GM13977 (cell line): ENCODE data around the gene RYR1.

ENCODE experiments used
- DNase-seq: peaks from one replicate; pipeline ENCODE4 v3.0.0; 2012; ENCODE audit warnings: low spot score
- in situ Hi-C: fragments of 300-500 bp; cut with MboI; formaldehyde crosslinking; loops from one replicate; pipeline ENCODE4 v1.12.0; 2022; ENCODE audit warnings: low sequenced_read_pairs, low pct_unique_long_range_greater_than_20kb, mixed read lengths, inconsistent platforms; ENCODE audit not compliant: unreplicated experiment
- TF ChIP-seq, protein P1 (sequence below): IDR thresholded peaks from 2 replicates; pipeline ENCODE4 v1.5.1; 2012; ENCODE audit warnings: mild to moderate bottlenecking, control low read depth; ENCODE audit not compliant: insufficient read depth; ENCODE audit errors: extremely low read depth, missing control alignments

The RYR1 gene

DNA sequence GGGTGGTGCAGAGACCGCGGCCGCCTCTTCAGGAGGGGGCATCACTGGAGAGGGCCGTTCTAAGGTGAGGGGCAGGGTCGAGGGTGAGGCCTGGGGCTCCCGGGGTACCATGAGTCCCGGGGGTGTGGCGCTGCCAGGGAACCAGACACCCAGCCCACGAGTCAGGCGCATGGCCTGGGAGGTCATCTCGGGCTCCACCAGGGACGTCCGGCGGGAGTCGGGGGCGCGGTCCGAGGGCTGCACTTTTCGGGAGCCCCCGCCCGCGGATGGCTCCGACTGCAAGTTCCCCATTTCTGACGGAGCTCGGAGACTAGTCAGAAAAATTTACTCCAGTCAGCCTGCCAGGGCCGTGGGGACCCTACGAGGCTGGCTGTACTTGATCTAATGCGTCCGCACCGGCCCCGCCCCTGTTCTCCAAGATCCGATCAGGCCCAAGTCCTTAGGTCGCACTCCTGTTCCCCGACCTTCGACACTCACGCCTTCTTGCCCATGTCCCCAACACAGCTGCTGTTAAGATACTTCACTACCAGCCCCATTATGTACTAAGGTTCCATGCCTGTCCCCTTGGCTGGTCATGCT, 46.4 kb upstream of the RYR1 start:
- TF ChIP-seq, protein P1, sequence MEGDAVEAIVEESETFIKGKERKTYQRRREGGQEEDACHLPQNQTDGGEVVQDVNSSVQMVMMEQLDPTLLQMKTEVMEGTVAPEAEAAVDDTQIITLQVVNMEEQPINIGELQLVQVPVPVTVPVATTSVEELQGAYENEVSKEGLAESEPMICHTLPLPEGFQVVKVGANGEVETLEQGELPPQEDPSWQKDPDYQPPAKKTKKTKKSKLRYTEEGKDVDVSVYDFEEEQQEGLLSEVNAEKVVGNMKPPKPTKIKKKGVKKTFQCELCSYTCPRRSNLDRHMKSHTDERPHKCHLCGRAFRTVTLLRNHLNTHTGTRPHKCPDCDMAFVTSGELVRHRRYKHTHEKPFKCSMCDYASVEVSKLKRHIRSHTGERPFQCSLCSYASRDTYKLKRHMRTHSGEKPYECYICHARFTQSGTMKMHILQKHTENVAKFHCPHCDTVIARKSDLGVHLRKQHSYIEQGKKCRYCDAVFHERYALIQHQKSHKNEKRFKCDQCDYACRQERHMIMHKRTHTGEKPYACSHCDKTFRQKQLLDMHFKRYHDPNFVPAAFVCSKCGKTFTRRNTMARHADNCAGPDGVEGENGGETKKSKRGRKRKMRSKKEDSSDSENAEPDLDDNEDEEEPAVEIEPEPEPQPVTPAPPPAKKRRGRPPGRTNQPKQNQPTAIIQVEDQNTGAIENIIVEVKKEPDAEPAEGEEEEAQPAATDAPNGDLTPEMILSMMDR, result no peak
- in situ Hi-C loops, result no loop called here
- DNase-seq, result no peak

GRCh38 chr19:38387550-38388348, 45.7 kb upstream of the RYR1 start, which contains the start of gene GGN:
Gene GGN, minus strand, starts transcription at chr19:38388034. Its CDS starts 773 bp downstream, at chr19:38387261.
- in situ Hi-C loops, result no loop called here
- DNase-seq, result peak; percentile 96
- TF ChIP-seq, protein P1, result no peak

DNA sequence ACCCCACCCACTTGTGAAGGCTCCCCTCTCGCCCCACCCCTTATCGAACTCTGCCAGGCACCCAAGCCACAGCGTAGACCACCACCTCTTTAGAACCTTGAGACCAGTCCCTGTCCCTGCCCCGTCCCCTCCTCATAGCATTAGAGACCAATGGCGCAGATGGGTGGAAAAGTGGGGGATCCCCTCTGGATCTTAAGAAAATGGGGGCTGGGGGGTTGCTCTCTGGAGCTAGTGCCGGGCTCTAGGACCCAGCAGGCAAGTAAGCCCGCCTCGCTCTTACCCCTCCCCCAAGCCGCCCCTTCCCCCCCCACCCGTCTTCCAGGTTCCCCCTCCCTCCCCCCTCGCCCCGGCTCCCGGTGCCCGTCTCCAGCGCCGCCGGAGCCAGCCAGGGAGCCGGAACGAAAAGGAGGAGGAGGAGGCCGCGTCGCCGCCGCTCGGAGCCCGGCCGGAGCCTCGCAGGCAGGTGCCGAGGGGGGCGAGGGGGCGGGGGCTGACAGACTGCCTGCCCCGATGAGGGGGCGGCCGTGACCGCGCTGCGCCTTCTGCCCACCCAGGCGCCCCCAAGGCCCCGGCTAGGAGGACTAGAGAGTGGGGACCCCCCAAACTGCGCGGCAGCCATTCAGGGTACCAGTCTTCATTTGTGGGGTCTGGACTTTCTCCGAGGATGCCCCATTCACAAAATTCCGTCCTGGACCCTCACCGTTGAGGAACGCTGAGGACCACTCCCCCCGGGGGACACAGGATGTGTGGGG, 45.0 kb upstream of the RYR1 start, which contains the start of gene SPRED3:
Gene SPRED3 (plus strand): TSS at position 349 of the 752 bp plus-strand sequence. CDS start 1,606 bp downstream, outside the sequence.
- TF ChIP-seq, protein P1, result no peak
- in situ Hi-C loops, result no loop called here
- peak; percentile 42 for DNase-seq

GRCh38 chr19:38389101-38389925, 44.2 kb upstream of the RYR1 start:
- DNase-seq, result peak; percentile 44
- TF ChIP-seq, protein P1, result no peak
- in situ Hi-C loops, result no loop called here

DNA sequence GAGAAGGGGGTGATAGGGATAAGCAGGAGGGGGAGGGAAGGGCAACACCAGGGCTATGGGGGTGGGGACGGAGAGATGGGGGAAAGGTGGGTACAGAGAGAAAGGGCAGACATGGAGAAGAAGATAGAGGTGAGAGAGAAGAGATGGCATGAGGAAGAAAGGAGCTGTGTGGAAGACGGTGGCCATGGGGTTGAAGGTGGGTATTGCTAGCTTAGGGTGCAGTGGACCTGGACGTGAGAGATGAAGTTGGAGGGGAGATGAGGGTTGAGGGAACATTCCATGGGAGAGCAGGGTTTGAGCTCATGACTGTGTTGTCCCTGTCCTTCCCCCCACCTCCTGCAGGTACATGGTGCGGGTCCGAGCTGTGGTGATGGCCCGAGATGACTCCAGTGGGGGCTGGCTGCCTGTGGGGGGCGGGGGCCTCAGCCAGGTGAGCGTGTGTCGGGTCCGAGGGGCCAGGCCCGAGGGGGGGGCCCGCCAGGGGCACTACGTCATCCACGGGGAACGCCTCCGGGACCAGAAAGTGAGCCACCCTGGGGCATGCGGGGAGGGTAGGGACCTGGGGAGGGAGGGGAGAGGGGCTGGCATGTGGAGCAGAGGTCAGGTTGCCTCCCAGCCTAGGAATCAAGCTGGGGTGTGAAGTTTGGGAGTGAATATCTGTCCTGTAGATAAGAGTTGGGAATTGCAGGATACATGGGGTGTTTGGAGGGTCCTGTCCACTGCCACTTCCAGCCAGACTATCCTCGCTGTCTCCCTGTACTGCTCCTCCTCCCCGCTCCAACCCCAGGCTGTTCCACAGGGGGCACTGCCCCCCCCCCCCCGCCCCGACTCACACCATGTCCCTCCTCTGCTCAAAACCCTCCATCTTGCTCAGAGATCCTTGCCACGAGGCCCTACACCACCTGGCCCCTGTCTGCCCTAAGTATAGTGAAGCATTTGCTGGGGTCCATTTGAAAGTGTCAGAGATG, 43.2 kb upstream of the RYR1 start:
- in situ Hi-C loops, result no loop called here
- TF ChIP-seq, protein P1, result no peak
- DNase-seq, result no peak
